HepG2 (cell line): ENCODE results near the gene ITIH3. TPM values are rescaled to one million over a fixed set of nuclear protein-coding genes. Genes with fewer than 3 reads are reported as not detected.
A peak's percentile ranks its signal among the peaks of the same experiment; 100 is the strongest.

Experiments used
- AHR ChIP-seq: IDR thresholded peaks from 2 replicates; pipeline ENCODE4 v1.6.1; 2018; ENCODE audit warnings: missing genetic modification reagents, missing compliant biosample characterization
- BCL6 ChIP-seq: IDR thresholded peaks from 2 replicates; pipeline ENCODE4 v1.6.1; 2016; ENCODE audit warnings: missing genetic modification reagents, missing compliant biosample characterization
- BORCS8-MEF2B ChIP-seq: sonication (generic); formaldehyde crosslinking; IDR thresholded peaks from 2 replicates; pipeline ENCODE4 v1.8.0; 2022; ENCODE audit warnings: mild to moderate bottlenecking, missing genetic modification reagents
- DNMT1 ChIP-seq: sonication (generic); formaldehyde crosslinking; IDR thresholded peaks from 2 replicates; pipeline ENCODE4 v1.5.1; 2020; ENCODE audit warnings: mild to moderate bottlenecking, missing genetic modification reagents
- EEA1 ChIP-seq: sonication (generic); formaldehyde crosslinking; IDR thresholded peaks from 2 replicates; pipeline ENCODE4 v1.5.1; 2020; ENCODE audit warnings: mild to moderate bottlenecking, missing genetic modification reagents, borderline replicate concordance
- HNF4G ChIP-seq, 2 experiments: sonication (generic) in 1 of 2; formaldehyde crosslinking in 1 of 2; IDR thresholded peaks; 2 replicates each; pipeline versions ENCODE4 v1.4.0 to v1.6.1; 2011 to 2020; ENCODE audit warnings: borderline replicate concordance in 2 of 2, low read depth in 2 of 2, mild to moderate bottlenecking in 2 of 2, low read length in 1 of 2, missing genetic modification reagents in 1 of 2, moderate library complexity in 1 of 2
- IRF2 ChIP-seq: IDR thresholded peaks from 2 replicates; pipeline ENCODE4 v1.6.1; 2018; ENCODE audit warnings: missing genetic modification reagents, missing compliant biosample characterization
- MED8 ChIP-seq: sonication (generic); formaldehyde crosslinking; IDR thresholded peaks from 2 replicates; pipeline ENCODE4 v1.8.1; 2023; ENCODE audit warnings: mild to moderate bottlenecking, missing genetic modification reagents; ENCODE audit not compliant: insufficient replicate concordance
- NFKBIZ ChIP-seq: IDR thresholded peaks from 2 replicates; pipeline ENCODE4 v1.6.1; 2018; ENCODE audit warnings: missing genetic modification reagents, missing compliant biosample characterization
- ONECUT2 ChIP-seq: sonication (generic); formaldehyde crosslinking; IDR thresholded peaks from 2 replicates; pipeline ENCODE4 v1.4.0; 2020; ENCODE audit warnings: missing genetic modification reagents
- RBAK ChIP-seq: sonication (generic); formaldehyde crosslinking; IDR thresholded peaks from 2 replicates; pipeline ENCODE4 v1.5.1; 2020; ENCODE audit warnings: mild to moderate bottlenecking, missing genetic modification reagents
- REPIN1 ChIP-seq: sonication (generic); formaldehyde crosslinking; IDR thresholded peaks from 2 replicates; pipeline ENCODE4 v1.8.0; 2022; ENCODE audit warnings: missing genetic modification reagents, low read depth, mild to moderate bottlenecking, borderline replicate concordance
- SOX6 ChIP-seq, 2 experiments: fragments of 450-650 bp in 1 of 2; sonication (generic) in 1 of 2; formaldehyde crosslinking in 1 of 2; IDR thresholded peaks; 2 replicates each; pipeline versions ENCODE4 v1.4.0 to v1.6.1; 2017 to 2020; ENCODE audit warnings: antibody characterized with exemption in 1 of 2, mild to moderate bottlenecking in 1 of 2, missing genetic modification reagents in 1 of 2
- TARDBP ChIP-seq: sonication (generic); formaldehyde crosslinking; IDR thresholded peaks from 2 replicates; pipeline ENCODE4 v1.8.0; 2022; ENCODE audit warnings: mild to moderate bottlenecking, missing genetic modification reagents
- ZBTB42 ChIP-seq: sonication (generic); formaldehyde crosslinking; IDR thresholded peaks from 2 replicates; pipeline ENCODE4 v1.5.0; 2020; ENCODE audit warnings: mild to moderate bottlenecking, missing genetic modification reagents
- ZFAT ChIP-seq: sonication (generic); formaldehyde crosslinking; conservative IDR thresholded peaks from 2 replicates; pipeline ENCODE4 v1.8.1; 2023; ENCODE audit warnings: missing genetic modification reagents, inconsistent platforms
- ZNF224 ChIP-seq: sonication (generic); formaldehyde crosslinking; IDR thresholded peaks from 2 replicates; pipeline ENCODE4 v1.5.0; 2020; ENCODE audit warnings: mild to moderate bottlenecking, missing genetic modification reagents
- ZSCAN12 ChIP-seq: sonication (generic); formaldehyde crosslinking; IDR thresholded peaks from 2 replicates; pipeline ENCODE4 v1.9.0; 2021; ENCODE audit warnings: mild to moderate bottlenecking, missing genetic modification reagents
- polyA plus RNA-seq, 8 experiments: library from polyadenylated mRNA; depleted of rRNA in 3 of 8; stranded (reverse) in 7 of 8; unstranded in 1 of 8; fragments of >200 nt; fragmentation: Illumina TruSeq in 4 of 8; extraction: Trizol in 4 of 8; gene quantifications; 2 replicates each; pipeline versions ENCODE4 v1.2.1 to v1.2.3, GENCODE V29; 2011 to 2016; ENCODE audit warnings: low read depth in 4 of 8, missing spikeins in 1 of 8, mixed read lengths in 1 of 8; ENCODE audit not compliant: insufficient read depth in 1 of 8
- total RNA-seq, 5 experiments: library from RNA; depleted of rRNA; stranded (reverse); fragments of >200 nt; fragmentation: Illumina TruSeq; extraction: Trizol; gene quantifications; 2 replicates each; pipeline ENCODE4 v1.2.3, GENCODE V29; 2016; ENCODE audit warnings: low read depth in 1 of 5
- TF ChIP-seq, protein P1 (sequence below): sonication (generic); formaldehyde crosslinking; IDR thresholded peaks from one replicate; pipeline ENCODE4 v1.5.1; 2020; ENCODE audit warnings: mild to moderate bottlenecking, missing genetic modification reagents; ENCODE audit errors: not compliant biosample characterization
- TF ChIP-seq, protein P2 (sequence below): sonication (generic); formaldehyde crosslinking; IDR thresholded peaks from 2 replicates; pipeline ENCODE4 v1.8.0; 2022; ENCODE audit warnings: mild to moderate bottlenecking, missing genetic modification reagents

ITIH3 gene
- total and polyA plus RNA-seq, 2 of the 13 experiments (the other 11 are each of a cell fraction or from before 2014, with no cell fraction given), result 105 to 632 TPM

DNA sequence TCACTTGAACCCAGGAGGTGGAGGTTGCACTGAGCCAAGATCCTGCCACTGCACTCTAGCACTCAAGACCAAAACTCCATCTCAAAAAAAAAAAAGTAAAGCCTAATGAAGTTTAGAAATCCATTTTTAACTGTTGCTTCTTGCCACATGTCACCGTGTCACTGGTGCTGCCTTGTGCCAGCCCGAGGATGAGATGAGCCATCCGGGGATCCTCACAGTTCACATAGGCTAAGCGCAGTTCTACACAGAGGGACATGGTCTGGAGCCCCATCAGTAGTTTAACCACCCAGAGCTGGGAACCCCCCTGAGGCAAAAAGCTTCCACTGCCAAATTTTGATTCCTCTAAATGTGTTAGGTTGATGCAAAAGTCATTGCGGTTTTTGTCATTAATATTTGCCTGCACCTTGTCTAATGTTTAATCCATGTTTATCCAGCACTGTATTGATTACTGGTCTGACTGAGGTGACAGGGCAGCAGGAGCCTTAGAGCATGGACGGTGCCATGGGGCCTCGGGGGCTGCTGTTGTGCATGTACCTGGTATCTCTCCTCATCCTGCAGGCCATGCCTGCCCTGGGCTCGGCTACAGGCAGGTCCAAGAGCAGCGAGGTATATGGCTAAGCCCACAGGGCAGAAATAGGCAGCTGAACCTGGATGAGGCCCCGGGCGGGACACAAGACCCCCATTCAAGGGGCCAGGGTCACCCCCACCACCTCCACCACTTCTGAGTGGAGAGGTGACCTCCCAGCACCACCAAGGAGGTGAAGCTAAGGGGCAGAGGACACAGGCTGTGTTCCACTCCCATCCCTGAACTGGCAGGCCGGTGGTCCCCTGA, 17.3 kb upstream of the ITIH3 start, which contains the start of gene ITIH1 (continued):
- TF ChIP-seq, protein P1, sequence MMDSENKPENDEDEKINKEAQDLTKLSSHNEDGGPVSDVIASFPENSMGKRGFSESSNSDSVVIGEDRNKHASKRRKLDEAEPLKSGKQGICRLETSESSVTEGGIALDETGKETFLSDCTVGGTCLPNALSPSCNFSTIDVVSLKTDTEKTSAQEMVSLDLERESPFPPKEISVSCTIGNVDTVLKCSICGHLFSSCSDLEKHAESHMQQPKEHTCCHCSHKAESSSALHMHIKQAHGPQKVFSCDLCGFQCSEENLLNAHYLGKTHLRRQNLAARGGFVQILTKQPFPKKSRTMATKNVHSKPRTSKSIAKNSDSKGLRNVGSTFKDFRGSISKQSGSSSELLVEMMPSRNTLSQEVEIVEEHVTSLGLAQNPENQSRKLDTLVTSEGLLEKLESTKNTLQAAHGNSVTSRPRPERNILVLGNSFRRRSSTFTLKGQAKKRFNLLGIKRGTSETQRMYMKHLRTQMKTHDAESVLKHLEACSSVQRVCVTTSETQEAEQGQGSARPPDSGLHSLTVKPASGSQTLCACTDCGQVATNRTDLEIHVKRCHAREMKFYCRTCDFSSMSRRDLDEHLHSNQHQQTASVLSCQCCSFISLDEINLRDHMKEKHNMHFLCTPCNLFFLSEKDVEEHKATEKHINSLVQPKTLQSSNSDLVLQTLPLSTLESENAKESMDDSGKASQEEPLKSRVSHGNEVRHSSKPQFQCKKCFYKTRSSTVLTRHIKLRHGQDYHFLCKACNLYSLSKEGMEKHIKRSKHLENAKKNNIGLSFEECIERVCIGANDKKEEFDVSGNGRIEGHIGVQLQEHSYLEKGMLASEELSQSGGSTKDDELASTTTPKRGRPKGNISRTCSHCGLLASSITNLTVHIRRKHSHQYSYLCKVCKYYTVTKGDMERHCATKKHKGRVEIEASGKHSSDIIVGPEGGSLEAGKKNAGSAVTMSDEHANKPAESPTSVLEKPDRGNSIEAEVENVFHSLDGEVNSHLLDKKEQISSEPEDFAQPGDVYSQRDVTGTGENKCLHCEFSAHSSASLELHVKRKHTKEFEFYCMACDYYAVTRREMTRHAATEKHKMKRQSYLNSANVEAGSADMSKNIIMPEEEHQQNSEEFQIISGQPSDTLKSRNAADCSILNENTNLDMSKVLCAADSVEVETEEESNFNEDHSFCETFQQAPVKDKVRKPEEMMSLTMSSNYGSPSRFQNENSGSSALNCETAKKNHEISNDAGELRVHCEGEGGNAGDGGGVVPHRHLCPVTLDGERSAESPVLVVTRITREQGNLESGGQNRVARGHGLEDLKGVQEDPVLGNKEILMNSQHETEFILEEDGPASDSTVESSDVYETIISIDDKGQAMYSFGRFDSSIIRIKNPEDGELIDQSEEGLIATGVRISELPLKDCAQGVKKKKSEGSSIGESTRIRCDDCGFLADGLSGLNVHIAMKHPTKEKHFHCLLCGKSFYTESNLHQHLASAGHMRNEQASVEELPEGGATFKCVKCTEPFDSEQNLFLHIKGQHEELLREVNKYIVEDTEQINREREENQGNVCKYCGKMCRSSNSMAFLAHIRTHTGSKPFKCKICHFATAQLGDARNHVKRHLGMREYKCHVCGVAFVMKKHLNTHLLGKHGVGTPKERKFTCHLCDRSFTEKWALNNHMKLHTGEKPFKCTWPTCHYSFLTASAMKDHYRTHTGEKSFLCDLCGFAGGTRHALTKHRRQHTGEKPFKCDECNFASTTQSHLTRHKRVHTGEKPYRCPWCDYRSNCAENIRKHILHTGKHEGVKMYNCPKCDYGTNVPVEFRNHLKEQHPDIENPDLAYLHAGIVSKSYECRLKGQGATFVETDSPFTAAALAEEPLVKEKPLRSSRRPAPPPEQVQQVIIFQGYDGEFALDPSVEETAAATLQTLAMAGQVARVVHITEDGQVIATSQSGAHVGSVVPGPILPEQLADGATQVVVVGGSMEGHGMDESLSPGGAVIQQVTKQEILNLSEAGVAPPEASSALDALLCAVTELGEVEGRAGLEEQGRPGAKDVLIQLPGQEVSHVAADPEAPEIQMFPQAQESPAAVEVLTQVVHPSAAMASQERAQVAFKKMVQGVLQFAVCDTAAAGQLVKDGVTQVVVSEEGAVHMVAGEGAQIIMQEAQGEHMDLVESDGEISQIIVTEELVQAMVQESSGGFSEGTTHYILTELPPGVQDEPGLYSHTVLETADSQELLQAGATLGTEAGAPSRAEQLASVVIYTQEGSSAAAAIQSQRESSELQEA (CRISPR knock-in tag), result no peak
- TF ChIP-seq AHR, result no peak
- TF ChIP-seq IRF2 (CRISPR knock-in tag), result no peak
- TF ChIP-seq NFKBIZ, result no peak
- no peak for TF ChIP-seq REPIN1 (CRISPR knock-in tag)
- TF ChIP-seq MED8, result no peak
- no peak for TF ChIP-seq HNF4G (IDR thresholded peaks at IDR 0.05; ENCODE audit: borderline replicate concordance, low read depth, low read length)
- no peak for TF ChIP-seq HNF4G (CRISPR knock-in tag; IDR thresholded peaks at IDR 0.05; ENCODE audit: borderline replicate concordance, low read depth)
- TF ChIP-seq BORCS8-MEF2B (CRISPR knock-in tag), result no peak
- peak; percentile 68 for TF ChIP-seq ONECUT2 (CRISPR knock-in tag)
- TF ChIP-seq RBAK (CRISPR knock-in tag), result no peak
- TF ChIP-seq TARDBP (CRISPR knock-in tag), result no peak
- TF ChIP-seq EEA1 (CRISPR knock-in tag), result no peak
- TF ChIP-seq ZNF224 (CRISPR knock-in tag), result no peak
- TF ChIP-seq ZSCAN12 (CRISPR knock-in tag), result no peak
- no peak for TF ChIP-seq BCL6 (CRISPR knock-in tag)
- no peak for TF ChIP-seq ZFAT (CRISPR knock-in tag)
- no peak for TF ChIP-seq SOX6 (IDR thresholded peaks at IDR 0.05)
- TF ChIP-seq SOX6 (CRISPR knock-in tag; IDR thresholded peaks at IDR 0.05), result 0 out of 2 replicates have a peak, but pooled peaks have one; percentile 30
- no peak for TF ChIP-seq ZBTB42 (CRISPR knock-in tag)
- TF ChIP-seq, protein P2, sequence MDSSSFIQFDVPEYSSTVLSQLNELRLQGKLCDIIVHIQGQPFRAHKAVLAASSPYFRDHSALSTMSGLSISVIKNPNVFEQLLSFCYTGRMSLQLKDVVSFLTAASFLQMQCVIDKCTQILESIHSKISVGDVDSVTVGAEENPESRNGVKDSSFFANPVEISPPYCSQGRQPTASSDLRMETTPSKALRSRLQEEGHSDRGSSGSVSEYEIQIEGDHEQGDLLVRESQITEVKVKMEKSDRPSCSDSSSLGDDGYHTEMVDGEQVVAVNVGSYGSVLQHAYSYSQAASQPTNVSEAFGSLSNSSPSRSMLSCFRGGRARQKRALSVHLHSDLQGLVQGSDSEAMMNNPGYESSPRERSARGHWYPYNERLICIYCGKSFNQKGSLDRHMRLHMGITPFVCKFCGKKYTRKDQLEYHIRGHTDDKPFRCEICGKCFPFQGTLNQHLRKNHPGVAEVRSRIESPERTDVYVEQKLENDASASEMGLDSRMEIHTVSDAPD (CRISPR knock-in tag), result no peak
- no peak for TF ChIP-seq DNMT1 (CRISPR knock-in tag)
